HL-60 (cell line): ENCODE data around the gene RPS6KA4.

Experiments used
- GABPA ChIP-seq: IDR thresholded peaks from 2 replicates; pipeline ENCODE4 v1.6.1; 2012; ENCODE audit warnings: low read depth
- POLR2AphosphoS5 ChIP-seq: IDR thresholded peaks from 2 replicates; pipeline ENCODE4 v1.6.1; 2012; ENCODE audit warnings: low read depth
- SPI1 ChIP-seq: IDR thresholded peaks from 2 replicates; pipeline ENCODE4 v1.6.1; 2012; ENCODE audit warnings: low read depth, mild to moderate bottlenecking, borderline replicate concordance
- TF ChIP-seq, protein P1 (sequence below): IDR thresholded peaks from one replicate; pipeline ENCODE4 v1.5.1; 2011; ENCODE audit warnings: low read length, control low read depth, inconsistent platforms; ENCODE audit not compliant: insufficient read depth
- TF ChIP-seq, protein P2 (sequence below): IDR thresholded peaks from 2 replicates; pipeline ENCODE4 v1.6.1; 2012; ENCODE audit warnings: low read depth; ENCODE audit not compliant: insufficient replicate concordance

DNA sequence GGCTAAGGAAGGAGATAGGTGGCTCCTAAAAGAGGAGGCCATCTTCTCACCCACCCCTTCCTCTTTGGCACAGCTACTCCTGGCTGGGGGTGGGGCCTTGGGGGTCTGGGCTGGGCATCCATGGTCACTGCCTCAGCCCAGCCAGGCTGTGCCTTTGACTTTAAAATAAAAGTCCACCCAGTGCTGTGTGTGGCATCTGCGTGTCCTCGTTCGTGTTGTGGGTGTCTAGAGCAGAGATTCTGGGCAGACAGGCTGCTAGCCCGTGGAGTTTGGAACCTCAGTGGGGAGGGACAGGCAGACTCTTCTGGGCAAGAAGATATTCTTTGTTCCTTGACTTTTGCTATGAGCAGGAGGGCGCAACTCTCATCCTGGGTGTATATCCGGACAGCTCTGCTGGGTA lies 13.1 kb downstream of the RPS6KA4 start:
- TF ChIP-seq, protein P1, sequence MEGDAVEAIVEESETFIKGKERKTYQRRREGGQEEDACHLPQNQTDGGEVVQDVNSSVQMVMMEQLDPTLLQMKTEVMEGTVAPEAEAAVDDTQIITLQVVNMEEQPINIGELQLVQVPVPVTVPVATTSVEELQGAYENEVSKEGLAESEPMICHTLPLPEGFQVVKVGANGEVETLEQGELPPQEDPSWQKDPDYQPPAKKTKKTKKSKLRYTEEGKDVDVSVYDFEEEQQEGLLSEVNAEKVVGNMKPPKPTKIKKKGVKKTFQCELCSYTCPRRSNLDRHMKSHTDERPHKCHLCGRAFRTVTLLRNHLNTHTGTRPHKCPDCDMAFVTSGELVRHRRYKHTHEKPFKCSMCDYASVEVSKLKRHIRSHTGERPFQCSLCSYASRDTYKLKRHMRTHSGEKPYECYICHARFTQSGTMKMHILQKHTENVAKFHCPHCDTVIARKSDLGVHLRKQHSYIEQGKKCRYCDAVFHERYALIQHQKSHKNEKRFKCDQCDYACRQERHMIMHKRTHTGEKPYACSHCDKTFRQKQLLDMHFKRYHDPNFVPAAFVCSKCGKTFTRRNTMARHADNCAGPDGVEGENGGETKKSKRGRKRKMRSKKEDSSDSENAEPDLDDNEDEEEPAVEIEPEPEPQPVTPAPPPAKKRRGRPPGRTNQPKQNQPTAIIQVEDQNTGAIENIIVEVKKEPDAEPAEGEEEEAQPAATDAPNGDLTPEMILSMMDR: no peak
- no peak for TF ChIP-seq POLR2AphosphoS5
- TF ChIP-seq SPI1: no peak
- TF ChIP-seq, protein P2, sequence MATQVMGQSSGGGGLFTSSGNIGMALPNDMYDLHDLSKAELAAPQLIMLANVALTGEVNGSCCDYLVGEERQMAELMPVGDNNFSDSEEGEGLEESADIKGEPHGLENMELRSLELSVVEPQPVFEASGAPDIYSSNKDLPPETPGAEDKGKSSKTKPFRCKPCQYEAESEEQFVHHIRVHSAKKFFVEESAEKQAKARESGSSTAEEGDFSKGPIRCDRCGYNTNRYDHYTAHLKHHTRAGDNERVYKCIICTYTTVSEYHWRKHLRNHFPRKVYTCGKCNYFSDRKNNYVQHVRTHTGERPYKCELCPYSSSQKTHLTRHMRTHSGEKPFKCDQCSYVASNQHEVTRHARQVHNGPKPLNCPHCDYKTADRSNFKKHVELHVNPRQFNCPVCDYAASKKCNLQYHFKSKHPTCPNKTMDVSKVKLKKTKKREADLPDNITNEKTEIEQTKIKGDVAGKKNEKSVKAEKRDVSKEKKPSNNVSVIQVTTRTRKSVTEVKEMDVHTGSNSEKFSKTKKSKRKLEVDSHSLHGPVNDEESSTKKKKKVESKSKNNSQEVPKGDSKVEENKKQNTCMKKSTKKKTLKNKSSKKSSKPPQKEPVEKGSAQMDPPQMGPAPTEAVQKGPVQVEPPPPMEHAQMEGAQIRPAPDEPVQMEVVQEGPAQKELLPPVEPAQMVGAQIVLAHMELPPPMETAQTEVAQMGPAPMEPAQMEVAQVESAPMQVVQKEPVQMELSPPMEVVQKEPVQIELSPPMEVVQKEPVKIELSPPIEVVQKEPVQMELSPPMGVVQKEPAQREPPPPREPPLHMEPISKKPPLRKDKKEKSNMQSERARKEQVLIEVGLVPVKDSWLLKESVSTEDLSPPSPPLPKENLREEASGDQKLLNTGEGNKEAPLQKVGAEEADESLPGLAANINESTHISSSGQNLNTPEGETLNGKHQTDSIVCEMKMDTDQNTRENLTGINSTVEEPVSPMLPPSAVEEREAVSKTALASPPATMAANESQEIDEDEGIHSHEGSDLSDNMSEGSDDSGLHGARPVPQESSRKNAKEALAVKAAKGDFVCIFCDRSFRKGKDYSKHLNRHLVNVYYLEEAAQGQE: no peak
- no peak for TF ChIP-seq GABPA
